Stimulated activated CD4-positive, alpha-beta T cell treated with anti-CD3 and anti-CD28 coated beads, TNF-alpha, amount 100 ng/mL, for 4 hours (primary cell): Measurements from ENCODE around the gene MEGF8.
A peak's percentile ranks its signal among the peaks of the same experiment; 100 is the strongest.

Experiments
- DNase-seq, 3 experiments: peaks; one replicate each; pipeline ENCODE4 v3.0.0-alpha.2; 2020; ENCODE audit warnings: low read depth in 3 of 3

The MEGF8 gene

GRCh38 chr19:42325308-42325895, at the start of gene MEGF8:
Gene MEGF8 (plus strand): TSS chr19:42325635. CDS start chr19:42326244, 609 bp downstream.
- DNase-seq: peak; percentile 96 to 97 (median 96)

GRCh38 chr19:42276284-42276683, 49.2 kb upstream of the MEGF8 start:
- DNase-seq: no peak

- DNase-seq: no peak
These were observed 48.6 kb upstream of the MEGF8 start for GRCh38 chr19:42276821-42277220.

GRCh38 chr19:42277821-42278451, 47.5 kb upstream of the MEGF8 start:
- no peak for DNase-seq

GRCh38 chr19:42278452-42279154, 46.8 kb upstream of the MEGF8 start:
- no peak for DNase-seq

GRCh38 chr19:42279155-42279901, 46.1 kb upstream of the MEGF8 start:
- no peak for DNase-seq

GRCh38 chr19:42279902-42280814, 45.3 kb upstream of the MEGF8 start:
- peak; percentile 67 to 80 (median 69) for DNase-seq

GRCh38 chr19:42280815-42281145, 44.7 kb upstream of the MEGF8 start:
- peak in 1 of 3 experiments; percentile 45 for DNase-seq

- DNase-seq: no peak
These were observed 44.1 kb upstream of the MEGF8 start for GRCh38 chr19:42281146-42281826.

GRCh38 chr19:42281827-42282762, 43.3 kb upstream of the MEGF8 start:
- no peak for DNase-seq

GRCh38 chr19:42282819-42283187, 42.6 kb upstream of the MEGF8 start:
- no peak for DNase-seq

GRCh38 chr19:42283188-42284065, 42.0 kb upstream of the MEGF8 start:
- DNase-seq: peak; percentile 93 to 94 (median 94)

GRCh38 chr19:42284066-42284501, 41.4 kb upstream of the MEGF8 start:
- DNase-seq: peak; percentile 69 to 79 (median 78)

- DNase-seq: no peak
These were observed 40.7 kb upstream of the MEGF8 start for GRCh38 chr19:42284591-42285341.

- DNase-seq: no peak
These were observed 39.9 kb upstream of the MEGF8 start for GRCh38 chr19:42285541-42285941.

GRCh38 chr19:42285988-42286348, 39.5 kb upstream of the MEGF8 start:
- DNase-seq: no peak

- no peak for DNase-seq
These were observed 39.0 kb upstream of the MEGF8 start for GRCh38 chr19:42286349-42287016.
